NCI-H2029 (cell line): Measurements from ENCODE around the gene TSPAN9.

Source experiments
- DNase-seq: peaks from one replicate; lab custom pipeline; 2025; lab: John Stamatoyannopoulos, UW

Gene TSPAN9

DNA sequence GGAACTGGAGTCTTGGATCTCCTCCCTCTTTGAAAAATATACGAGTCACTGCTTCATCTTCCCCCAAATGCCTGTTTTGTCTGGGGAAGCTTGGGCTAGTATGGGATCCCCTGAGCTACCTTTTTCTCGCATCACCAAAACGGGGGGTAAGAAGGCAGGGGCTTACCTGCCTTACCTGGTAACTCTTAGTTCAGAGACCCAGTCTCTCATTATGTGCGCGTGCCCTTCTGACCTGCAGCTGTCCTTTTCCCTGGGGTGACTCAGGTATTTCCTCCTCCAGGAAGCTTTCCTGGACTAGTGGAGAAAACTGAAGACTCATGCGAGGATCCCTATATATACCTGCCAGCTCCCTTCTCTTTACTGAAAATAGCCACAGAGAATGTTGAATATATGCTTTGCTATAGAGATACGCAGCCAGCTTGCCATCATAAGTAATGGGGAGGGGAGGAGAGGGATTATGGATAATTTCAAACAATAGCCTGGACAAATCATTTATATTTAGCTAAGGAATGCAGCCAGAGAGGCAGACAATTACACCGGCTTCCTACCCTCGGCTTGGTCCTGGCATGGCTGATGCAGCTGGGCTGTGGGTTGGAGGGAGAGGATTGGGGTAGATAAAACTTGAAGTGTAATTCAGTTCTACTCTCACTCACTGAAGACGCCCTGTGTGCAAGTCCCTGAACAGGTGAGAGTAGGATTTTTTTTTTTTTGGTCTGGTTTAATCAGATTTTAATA lies 1.1 kb downstream of the TSPAN9 start:
- DNase-seq = no peak

DNA sequence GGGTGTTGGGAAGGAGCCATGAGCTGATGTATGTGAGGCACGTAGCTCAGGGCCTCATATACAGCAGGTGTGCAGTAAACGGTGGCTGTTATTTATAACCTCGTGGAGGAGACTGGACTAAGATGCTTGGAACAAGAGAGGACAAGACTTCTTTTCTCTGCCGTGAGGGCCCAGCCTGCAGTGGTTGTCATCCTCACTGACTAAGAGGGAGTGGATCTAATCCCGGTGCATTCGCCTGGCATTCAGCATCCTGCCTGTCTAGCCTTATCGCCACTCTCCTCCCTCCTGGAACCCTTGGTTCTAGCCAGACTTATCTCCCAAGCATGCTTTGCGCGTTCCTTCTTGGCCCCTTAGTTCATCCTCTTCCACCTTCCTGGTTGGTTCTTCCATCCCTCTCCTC lies 3.9 kb downstream of the TSPAN9 start:
- no peak for DNase-seq

DNA sequence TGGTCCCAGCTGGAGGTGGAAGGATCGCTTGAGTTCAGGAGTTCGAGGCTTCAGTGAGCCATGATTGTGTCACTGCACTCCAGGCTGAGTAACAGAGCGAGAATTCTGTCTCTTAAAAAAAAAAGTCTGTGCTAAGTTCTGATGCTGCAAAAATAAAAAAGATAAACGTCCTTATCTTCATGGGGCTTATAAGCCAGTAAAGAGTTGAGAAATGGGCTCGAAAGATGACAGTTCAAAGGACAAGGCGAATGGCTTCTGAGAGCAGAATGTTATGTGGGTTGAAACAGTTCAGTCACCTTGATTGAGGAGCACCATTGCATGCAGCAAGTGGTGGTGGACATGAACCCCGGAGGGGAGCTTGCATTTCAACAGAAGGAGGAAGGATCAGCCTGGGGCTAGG lies 4.7 kb downstream of the TSPAN9 start:
- no peak for DNase-seq

DNA sequence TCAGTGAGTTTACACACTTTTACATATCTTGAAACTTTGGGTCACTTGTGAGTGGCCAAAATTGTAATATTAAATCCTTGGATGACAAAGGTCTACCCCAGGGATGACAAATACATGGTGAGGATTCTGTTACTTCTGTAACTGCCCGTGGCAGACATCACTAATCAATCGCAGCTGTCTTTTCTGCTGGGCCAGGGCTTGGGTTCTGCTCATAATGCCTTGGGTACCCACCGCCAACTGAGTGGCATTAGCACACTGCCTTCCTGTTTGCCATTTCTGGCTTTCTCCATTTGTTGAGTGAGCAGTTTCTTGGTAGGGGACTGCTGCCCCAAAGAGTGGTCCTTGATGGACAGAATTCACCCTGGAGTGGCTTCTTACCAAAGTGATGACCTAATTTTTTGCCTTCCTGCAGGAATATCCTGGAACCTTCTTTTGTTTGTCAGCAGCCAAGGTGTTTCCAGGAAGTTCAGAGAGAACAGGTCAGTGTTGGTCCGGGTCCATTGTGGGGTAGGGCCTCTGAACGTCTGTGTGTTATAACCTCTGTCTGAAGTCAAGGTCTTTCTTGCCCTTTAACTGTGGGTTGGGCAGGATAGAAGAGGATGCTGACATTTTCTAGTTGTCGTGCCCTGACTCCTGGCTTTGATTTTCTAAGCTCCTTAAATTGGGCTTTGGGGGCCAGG lies 6.2 kb downstream of the TSPAN9 start:
- no peak for DNase-seq

- no peak for DNase-seq
These were observed 6.8 kb downstream of the TSPAN9 start for GRCh38 chr12:3083921-3084347.

- no peak for DNase-seq
These were observed 7.6 kb downstream of the TSPAN9 start for GRCh38 chr12:3084742-3085141.

GRCh38 chr12:3085341-3086139 lies 8.4 kb downstream of the TSPAN9 start:
- DNase-seq = no peak

DNA sequence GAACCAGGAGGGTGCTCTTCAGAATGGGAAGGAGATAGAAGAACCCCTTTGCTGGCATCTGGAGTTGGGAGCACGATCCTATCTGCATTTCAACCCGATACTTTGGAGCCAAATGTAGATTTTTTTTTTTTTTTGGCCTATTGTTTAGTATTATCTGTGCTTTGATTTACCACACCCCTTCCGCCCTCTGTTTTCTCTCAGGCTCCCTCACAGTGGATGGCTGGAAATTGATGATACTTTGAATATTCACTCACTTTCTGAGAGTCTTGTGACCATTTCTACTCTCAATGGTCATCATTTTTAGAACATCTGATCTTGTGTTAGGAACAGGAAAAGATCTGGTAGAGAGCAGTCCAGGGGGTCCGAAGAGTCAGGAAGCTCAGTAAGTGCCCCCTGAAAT lies 9.0 kb downstream of the TSPAN9 start:
- DNase-seq = no peak

- DNase-seq = no peak
These were observed 9.6 kb downstream of the TSPAN9 start for GRCh38 chr12:3086729-3087323.

GRCh38 chr12:3087758-3088650 lies 10.8 kb downstream of the TSPAN9 start:
- DNase-seq = no peak

DNA sequence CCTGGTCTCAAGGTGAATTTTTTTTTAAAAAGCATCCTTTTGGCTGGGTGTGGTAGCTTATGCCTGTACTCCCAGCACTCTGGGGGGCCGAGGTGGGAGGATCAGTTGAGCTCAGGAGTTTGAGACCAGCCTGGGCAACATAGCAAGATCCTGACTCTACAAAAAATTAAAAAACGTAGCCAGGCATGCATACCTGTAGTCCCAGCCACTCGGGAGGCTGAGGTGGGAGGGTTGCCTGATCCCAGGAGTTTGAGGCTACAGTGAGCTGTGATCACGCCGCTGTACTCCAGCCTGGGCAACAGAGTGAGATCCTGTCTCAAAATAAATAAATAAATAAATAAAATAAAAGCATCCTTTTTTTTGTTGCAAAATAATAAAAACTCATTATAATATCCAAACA lies 12.4 kb downstream of the TSPAN9 start:
- no peak for DNase-seq

DNA sequence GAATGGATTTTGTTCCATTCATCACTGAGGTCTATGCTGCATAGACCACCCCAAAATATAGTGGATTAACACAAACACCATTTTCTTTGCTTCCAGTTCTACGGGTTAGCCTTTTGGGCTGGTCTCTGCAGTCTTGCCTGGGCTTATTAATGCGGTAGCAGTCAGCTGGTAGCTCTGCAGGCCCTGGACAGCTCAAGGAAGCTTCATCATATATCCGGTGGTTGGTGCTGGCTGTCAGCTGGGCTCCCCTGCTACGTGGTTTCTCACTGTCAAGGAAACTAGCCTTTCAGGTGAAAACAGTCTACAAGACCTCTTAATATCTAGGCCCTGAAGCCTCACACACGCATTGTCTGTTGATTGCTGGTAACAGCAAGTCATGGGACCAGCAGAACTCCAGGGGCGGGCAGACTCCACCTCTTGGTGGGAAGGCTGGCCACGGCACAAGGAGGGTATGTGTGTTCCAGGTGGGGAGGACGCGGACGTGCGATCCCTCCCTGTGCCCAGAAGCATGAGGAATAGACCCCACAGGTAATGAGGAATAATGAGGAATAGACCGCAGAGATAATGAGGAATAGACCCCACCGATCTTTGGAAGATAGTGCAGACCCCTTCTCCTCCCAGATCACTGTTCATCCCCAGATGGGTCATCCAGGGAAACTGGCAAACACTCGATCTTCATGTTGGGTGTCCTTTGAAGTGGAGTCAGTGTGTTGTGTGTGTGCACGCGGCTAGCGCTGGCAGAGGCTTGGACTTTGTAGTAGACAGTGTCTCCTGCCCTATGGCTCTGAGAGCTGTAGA lies 13.3 kb downstream of the TSPAN9 start:
- DNase-seq = no peak

GRCh38 chr12:3091038-3091319 lies 13.8 kb downstream of the TSPAN9 start:
- DNase-seq = no peak

DNA sequence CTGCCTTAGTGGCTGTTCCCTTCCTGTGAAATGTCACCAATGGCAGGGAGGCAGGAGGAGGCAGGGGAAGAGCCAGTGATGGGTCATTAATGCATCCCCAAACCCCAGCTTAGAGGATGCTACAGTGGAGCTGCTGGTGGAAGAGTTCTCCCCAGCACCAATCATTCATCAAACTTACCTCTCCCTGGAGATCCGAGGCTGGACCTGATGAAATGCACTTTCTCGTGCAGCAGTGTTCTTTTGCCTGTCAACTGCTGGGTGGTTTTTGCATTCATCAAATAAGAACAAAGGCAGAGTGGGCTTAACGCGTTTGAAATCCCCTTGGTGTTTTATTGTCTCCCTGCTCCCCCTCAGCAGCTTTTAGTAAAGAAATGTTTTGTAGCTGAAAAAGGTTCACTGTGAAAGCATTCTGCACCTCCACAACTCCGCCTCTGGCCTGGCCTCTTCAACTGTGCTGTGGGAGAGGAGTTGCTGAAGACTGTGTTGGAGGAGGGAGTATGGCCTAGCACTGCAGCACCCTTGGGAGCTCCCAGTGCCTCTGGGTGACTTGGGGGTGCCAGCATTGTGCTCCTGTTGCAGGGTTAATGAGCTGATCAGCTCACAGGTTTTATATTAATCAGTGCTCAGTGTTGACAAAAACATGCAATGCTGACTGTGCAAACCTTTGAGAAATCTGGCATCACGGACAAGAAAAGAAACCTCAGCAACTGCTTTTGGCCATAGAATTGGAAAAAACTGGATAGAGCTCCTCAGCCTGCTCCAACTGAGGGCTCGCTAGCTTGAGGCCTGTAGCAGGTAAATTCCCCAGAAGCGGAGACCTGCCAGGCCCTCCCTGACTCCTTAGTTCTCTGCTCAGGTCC lies 14.4 kb downstream of the TSPAN9 start:
- no peak for DNase-seq

GRCh38 chr12:3092764-3093163 lies 15.6 kb downstream of the TSPAN9 start:
- DNase-seq = no peak

GRCh38 chr12:3097186-3097804 lies 20.1 kb downstream of the TSPAN9 start:
- no peak for DNase-seq

DNA sequence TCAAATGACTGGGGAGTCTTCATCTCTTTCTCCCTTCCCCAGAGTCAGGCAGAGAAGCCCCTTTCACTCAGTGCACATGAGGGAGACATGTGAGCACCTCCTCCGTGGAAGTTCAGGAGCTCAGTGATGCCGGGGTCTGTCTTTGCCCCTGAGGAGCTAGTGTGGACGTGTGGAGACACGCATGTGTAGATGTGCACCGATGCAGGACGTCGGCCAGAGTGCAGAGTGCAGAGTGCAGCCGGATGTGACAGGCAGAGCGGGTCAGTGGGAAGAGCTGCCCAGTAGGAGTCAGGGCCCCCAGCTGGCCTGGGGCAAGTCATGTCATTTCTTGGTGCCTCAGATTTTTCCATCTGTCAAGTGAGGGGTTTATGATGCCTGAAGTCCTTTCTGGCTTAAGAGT lies 20.7 kb downstream of the TSPAN9 start:
- DNase-seq = no peak

DNA sequence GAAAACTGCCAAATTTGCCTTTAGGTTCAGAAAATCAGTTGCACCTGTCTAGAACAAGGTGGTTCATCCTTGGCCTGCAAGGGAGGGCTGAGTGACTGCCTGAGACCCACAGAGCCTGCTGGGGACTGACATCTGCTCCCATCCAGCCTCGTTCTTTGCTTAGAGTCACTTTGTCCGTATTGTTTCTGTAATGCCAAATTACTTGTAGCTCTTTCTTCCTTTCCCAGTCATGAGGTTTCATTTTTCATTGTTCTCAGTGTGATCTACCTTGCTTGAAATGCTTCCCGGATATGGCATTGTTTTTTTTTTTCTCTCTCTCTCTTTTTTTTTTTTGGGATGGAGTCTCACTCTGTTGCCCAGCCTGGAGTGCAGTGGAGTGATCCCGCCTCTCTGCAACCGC lies 21.3 kb downstream of the TSPAN9 start:
- DNase-seq = no peak

- no peak for DNase-seq
These were observed 22.0 kb downstream of the TSPAN9 start for GRCh38 chr12:3099146-3099545.
